Nephron (organoid): ENCODE results near the gene GPR156.

Source experiments
- H3K27ac Mint-ChIP-seq, 3 experiments: 2 replicates each; pipeline ENCODE4 v1.8.0; 2020; ENCODE audit warnings: mixed read lengths in 3 of 3, mild to moderate bottlenecking in 2 of 3, moderate library complexity in 1 of 3
- H3K27me3 Mint-ChIP-seq: 2 replicates; pipeline ENCODE4 v1.8.0; 2021; ENCODE audit warnings: low read depth, mild to moderate bottlenecking, moderate library complexity, mixed read lengths
- H3K36me3 Mint-ChIP-seq: 2 replicates; pipeline ENCODE4 v1.8.0; 2020; ENCODE audit warnings: low read depth, mixed read lengths
- H3K4me1 Mint-ChIP-seq: 2 replicates; pipeline ENCODE4 v1.8.0; 2020; ENCODE audit warnings: mixed read lengths
- H3K4me3 Mint-ChIP-seq, 3 experiments: 2 replicates each; pipeline ENCODE4 v1.8.0; 2020; ENCODE audit warnings: mild to moderate bottlenecking in 3 of 3, mixed read lengths in 3 of 3, moderate library complexity in 2 of 3
- H3K9me3 Mint-ChIP-seq: 2 replicates; pipeline ENCODE4 v1.8.0; 2020; ENCODE audit warnings: mixed read lengths
- TF ChIP-seq, protein P1 (sequence below), 3 experiments: fragments of 200-600 bp; sonication (generic); IDR thresholded peaks; one replicate each; pipeline ENCODE4 v1.5.0; 2021; ENCODE audit warnings: antibody characterized with exemption in 3 of 3; ENCODE audit not compliant: unreplicated experiment in 3 of 3

GPR156 gene

DNA sequence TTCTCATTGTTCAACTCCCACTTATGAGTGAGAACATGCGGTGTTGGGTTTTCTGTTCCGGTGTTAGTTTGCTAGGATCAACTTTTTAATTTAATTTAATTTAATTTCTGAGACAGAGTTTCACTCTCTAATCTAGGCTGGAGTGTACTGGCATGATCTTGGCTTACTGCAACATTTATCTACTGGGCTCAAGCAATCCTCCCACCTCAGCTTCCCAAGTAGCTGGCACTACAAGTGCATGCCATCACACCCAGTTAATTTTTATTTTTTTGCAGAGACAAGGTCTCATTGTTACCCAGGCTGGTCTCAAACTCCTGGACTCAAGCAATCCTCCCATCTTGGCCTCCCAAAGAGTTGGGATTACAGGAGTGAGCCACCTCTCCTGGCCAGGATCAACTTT is 82.7 kb downstream of the GPR156 start:
- peaks cover 13% of the 10 kb centered on the region for H3K4me1 Mint-ChIP-seq
- H3K27me3 Mint-ChIP-seq, result no peaks in the 10 kb centered on the region
- H3K27ac Mint-ChIP-seq, result no peak overlapping the region
- H3K4me3 Mint-ChIP-seq, result no peak overlapping the region
- TF ChIP-seq, protein P1, sequence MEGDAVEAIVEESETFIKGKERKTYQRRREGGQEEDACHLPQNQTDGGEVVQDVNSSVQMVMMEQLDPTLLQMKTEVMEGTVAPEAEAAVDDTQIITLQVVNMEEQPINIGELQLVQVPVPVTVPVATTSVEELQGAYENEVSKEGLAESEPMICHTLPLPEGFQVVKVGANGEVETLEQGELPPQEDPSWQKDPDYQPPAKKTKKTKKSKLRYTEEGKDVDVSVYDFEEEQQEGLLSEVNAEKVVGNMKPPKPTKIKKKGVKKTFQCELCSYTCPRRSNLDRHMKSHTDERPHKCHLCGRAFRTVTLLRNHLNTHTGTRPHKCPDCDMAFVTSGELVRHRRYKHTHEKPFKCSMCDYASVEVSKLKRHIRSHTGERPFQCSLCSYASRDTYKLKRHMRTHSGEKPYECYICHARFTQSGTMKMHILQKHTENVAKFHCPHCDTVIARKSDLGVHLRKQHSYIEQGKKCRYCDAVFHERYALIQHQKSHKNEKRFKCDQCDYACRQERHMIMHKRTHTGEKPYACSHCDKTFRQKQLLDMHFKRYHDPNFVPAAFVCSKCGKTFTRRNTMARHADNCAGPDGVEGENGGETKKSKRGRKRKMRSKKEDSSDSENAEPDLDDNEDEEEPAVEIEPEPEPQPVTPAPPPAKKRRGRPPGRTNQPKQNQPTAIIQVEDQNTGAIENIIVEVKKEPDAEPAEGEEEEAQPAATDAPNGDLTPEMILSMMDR (IDR thresholded peaks at IDR 0.05; ENCODE audit: unreplicated experiment in 3 of 3), result no peak
- H3K9me3 Mint-ChIP-seq, result no peaks in the 10 kb centered on the region
- H3K36me3 Mint-ChIP-seq, result no peaks in the 10 kb centered on the region

DNA sequence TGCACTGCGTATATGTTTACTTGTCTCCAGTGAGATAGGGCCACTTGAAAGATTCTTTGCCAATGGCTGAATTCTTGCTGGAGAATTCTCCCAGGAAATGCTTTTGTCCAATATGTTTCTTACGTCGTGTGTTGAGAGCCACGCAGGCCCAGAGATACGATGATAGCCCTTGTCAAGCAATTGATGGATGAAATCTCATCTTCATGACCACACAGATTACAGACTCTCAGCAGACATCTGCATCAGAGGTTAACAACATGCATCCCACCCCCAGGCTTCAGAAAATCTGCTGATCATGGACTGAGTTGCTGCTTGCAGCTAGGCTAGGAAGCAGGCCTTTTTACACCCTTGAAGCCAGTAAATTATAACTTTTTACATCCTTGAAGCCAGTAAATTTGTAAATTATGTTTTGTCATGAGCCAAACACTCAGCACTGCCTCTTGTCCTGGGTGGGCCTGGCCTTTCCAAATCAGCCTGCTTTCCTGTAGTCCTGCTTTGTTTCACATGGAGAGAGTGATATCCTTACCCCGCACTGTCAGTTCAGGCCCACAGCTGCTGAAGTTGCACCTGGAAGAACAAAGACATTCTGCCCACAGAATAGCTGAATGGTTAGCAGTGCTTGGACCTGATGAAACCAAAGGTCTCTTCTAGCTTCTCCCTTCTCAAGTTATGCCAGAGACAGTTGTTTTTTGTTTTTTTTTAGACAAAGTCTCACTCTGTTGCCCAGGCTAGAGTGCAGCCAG is 84.4 kb downstream of the GPR156 start:
- peaks cover 13% of the 10 kb centered on the region for H3K4me1 Mint-ChIP-seq
- H3K36me3 Mint-ChIP-seq, result no peaks in the 10 kb centered on the region
- no peak overlapping the region for H3K4me3 Mint-ChIP-seq
- peak overlapping the region in 2 of 3 experiments; percentile 48 to 65 for H3K27ac Mint-ChIP-seq
- TF ChIP-seq, protein P1 (IDR thresholded peaks at IDR 0.05; ENCODE audit: unreplicated experiment in 3 of 3), result no peak
- H3K9me3 Mint-ChIP-seq, result no peaks in the 10 kb centered on the region
- no peaks in the 10 kb centered on the region for H3K27me3 Mint-ChIP-seq

DNA sequence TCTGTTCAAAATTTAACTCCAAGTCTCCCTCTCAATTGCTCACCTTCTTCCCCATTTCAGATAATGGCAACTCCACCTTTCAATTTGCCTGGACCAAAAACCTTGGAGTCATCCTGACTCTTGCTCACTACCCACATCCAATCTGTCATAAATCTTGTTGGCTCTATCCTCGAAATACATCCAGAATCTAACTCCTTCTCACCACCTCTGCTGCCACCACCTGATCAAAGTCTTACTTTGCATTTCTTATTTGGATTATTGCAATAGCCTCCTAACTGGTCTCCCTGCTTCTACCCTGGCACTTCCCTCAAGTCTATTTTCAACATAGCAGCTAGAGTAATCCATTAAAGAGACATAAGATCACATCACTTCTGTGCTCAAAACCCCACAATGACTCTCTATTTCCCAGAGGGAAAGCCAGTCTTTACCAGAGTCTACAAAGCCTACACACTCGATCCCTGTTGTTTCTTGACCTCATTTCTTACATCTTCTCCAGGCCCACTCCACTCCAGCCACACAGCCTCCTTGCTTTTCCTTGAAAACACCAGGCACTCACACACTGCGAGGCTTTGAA is 86.6 kb downstream of the GPR156 start:
- H3K9me3 Mint-ChIP-seq, result no peaks in the 10 kb centered on the region
- H3K36me3 Mint-ChIP-seq, result no peaks in the 10 kb centered on the region
- peaks cover 13% of the 10 kb centered on the region for H3K4me1 Mint-ChIP-seq
- no peak overlapping the region for H3K27ac Mint-ChIP-seq
- H3K27me3 Mint-ChIP-seq, result no peaks in the 10 kb centered on the region
- no peak overlapping the region for H3K4me3 Mint-ChIP-seq
- TF ChIP-seq, protein P1 (IDR thresholded peaks at IDR 0.05; ENCODE audit: unreplicated experiment in 3 of 3), result peak in 1 of 3 experiments; percentile 23

DNA sequence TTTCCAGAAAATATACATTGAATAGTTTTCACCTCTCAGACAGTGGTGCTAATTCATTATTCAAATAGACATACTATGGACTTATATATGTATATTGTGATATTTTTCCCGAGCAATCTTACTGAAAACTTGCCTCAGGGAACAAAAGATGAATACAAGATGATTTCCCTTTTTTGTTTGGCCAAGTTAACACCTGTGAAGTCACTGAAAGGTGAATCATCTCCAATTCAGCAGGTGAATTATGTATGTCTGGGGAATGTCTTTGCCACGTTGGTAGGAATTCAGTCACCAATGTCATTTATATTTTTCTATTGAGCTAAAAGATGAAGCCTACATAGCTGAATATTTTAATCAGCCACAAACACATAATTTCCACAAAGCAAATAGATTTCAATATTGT is 88.2 kb downstream of the GPR156 start:
- no peak overlapping the region for H3K4me3 Mint-ChIP-seq
- H3K27me3 Mint-ChIP-seq, result no peaks in the 10 kb centered on the region
- H3K36me3 Mint-ChIP-seq, result no peaks in the 10 kb centered on the region
- TF ChIP-seq, protein P1 (IDR thresholded peaks at IDR 0.05; ENCODE audit: unreplicated experiment in 3 of 3), result no peak
- H3K9me3 Mint-ChIP-seq, result no peaks in the 10 kb centered on the region
- H3K27ac Mint-ChIP-seq, result no peak overlapping the region
- peaks cover 8% of the 10 kb centered on the region for H3K4me1 Mint-ChIP-seq

DNA sequence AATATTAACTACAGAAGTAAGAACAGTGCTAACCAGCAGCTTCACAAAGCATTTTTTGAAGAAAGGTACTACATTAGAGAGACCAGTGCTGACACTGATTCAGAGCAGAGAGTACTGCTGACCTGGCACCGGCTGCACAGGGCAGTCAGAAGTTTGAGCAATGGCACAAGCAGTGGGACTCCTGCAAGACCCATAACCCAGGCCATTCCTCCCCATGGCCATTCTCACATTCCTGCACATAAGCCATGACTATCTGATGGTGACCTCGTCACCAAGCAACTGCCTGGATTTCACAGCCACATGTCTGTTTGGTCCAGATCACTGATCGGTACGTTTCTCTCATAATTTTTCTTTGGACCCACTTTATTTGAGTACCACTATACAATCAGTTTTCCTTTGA is 88.7 kb downstream of the GPR156 start:
- Mint-ChIP-seq H3K9me3 (no peaks in the 10 kb centered on the region), H3K36me3 (no peaks in the 10 kb centered on the region), H3K27me3 (no peaks in the 10 kb centered on the region), H3K4me3 (no peak overlapping the region), H3K27ac (no peak overlapping the region), H3K4me1 (peaks cover 8% of the 10 kb centered on the region)
- TF ChIP-seq, protein P1 (IDR thresholded peaks at IDR 0.05; ENCODE audit: unreplicated experiment in 3 of 3), result no peak

DNA sequence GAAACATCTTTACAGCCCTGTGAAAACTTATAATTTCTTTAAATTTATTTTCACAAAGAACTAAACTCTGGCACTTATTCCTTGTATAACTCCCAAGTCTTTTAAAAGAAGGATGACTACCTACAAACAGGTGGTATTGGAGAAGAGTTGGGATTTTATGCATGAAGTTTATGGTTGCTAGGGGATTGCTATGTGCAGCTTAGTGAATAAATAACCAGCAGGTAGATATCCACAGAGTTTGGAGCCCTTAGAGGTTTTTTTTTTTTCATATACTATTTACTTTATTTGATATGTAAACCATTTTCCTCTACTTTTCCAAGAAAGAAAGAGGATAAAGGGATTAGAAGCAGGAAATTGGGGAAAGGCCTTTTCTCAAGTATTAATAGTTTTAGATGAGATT is 91.5 kb downstream of the GPR156 start:
- Mint-ChIP-seq H3K4me3 (no peak overlapping the region), H3K4me1 (no peaks in the 10 kb centered on the region), H3K36me3 (no peaks in the 10 kb centered on the region), H3K27me3 (no peaks in the 10 kb centered on the region), H3K9me3 (no peaks in the 10 kb centered on the region), H3K27ac (no peak overlapping the region)
- TF ChIP-seq, protein P1 (IDR thresholded peaks at IDR 0.05; ENCODE audit: unreplicated experiment in 3 of 3), result no peak
